Osteocyte (in vitro differentiated cells): Measurements from ENCODE around the gene FBXO47. TPM values are rescaled to one million over a fixed set of nuclear protein-coding genes. Genes with fewer than 3 reads are reported as not detected.

Source experiments
- DNase-seq: peaks from one replicate; pipeline ENCODE4 v3.0.0; 2021; ENCODE audit warnings: mixed read lengths; ENCODE audit not compliant: unreplicated experiment; ENCODE audit errors: extremely low spot score
- H3K27ac Mint-ChIP-seq: one replicate; pipeline ENCODE4 v1.8.0; 2021; ENCODE audit warnings: mild to moderate bottlenecking, mixed read lengths; ENCODE audit not compliant: unreplicated experiment
- H3K27me3 Mint-ChIP-seq: one replicate; pipeline ENCODE4 v1.8.0; 2021; ENCODE audit warnings: mixed read lengths; ENCODE audit not compliant: unreplicated experiment
- H3K36me3 Mint-ChIP-seq: one replicate; pipeline ENCODE4 v1.8.0; 2021; ENCODE audit warnings: mixed read lengths; ENCODE audit not compliant: unreplicated experiment
- H3K4me1 Mint-ChIP-seq: one replicate; pipeline ENCODE4 v1.8.0; 2021; ENCODE audit warnings: mixed read lengths; ENCODE audit not compliant: unreplicated experiment
- H3K4me3 Mint-ChIP-seq: one replicate; pipeline ENCODE4 v1.8.0; 2021; ENCODE audit warnings: mild to moderate bottlenecking, moderate library complexity, mixed read lengths; ENCODE audit not compliant: unreplicated experiment
- H3K9me3 Mint-ChIP-seq: one replicate; pipeline ENCODE4 v1.8.0; 2021; ENCODE audit warnings: mixed read lengths; ENCODE audit not compliant: unreplicated experiment
- total RNA-seq: library from RNA; stranded (reverse); gene quantifications from 2 replicates; pipeline ENCODE4 v1.2.1, GENCODE V29; 2021
- TF ChIP-seq, protein P1 (sequence below): fragments of 200-600 bp; sonication (generic); IDR thresholded peaks from 2 replicates; pipeline ENCODE4 v1.5.0; 2021; ENCODE audit warnings: antibody characterized with exemption, mild to moderate bottlenecking, moderate library complexity

FBXO47 gene
- total RNA-seq, 1 donor from 2014 or later = not detected

DNA sequence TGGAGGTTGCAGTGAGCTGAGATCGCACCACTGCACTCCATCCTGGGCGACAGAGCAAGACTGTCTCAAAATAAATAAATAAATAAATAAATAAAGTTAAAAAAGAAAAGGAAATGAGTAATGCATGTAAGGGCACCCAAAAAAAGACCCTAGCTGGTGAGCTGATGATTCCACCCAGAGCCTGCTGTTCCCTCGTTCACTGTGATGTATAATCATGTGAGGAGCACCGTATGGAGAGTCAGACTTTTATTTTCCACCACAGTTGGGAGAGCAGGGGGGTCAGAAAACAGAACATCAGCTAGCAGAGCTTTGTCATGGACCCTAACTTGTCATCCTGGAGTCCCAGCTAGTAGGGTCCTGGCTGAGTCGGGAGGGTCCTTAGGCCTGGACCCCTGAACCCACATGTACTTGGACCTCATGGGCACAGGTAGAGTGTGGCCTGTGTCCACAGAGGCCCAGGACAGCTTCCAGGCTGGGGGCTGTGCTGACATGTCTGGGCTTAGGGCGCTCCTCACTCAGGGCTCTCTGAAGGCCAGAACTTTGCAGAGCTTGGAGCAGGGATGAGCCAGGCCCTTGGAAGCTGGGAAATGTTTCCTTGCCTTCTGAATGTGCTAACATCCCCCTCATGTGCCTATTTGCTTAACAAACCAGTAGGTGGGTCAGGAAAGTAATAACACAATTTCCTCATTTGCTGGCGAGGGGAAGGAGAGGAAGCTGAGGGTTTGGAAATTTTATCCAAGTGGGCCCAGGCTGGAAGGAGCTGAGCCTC is 60.6 kb downstream of the FBXO47 start:
- no peaks in the 10 kb centered on the region for H3K27me3 Mint-ChIP-seq

DNA sequence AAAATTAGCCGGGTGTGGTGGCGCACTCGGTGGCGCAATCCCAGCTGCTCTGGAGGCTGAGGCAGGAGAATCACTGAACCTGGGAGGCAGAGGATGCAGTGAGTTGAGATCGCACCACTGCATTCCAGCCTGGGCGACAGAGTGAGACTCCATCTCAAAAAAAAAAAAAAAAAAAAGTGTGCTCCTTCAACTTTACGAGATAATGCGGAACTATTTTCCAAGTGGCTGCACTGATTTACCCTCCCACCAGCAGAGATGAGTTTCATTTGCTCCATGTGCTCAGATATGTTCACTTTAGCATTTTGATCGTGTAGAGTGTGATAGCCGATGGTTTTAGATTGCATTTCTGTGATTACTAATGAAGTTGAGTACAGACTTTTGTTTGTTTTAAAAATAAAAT is 61.8 kb downstream of the FBXO47 start:
- H3K9me3 Mint-ChIP-seq = no peaks in the 10 kb centered on the region
- no peak for DNase-seq
- peaks cover 20% of the 10 kb centered on the region for H3K4me1 Mint-ChIP-seq
- no peak overlapping the region for H3K27ac Mint-ChIP-seq
- no peak overlapping the region for H3K4me3 Mint-ChIP-seq
- peaks cover 29% of the 10 kb centered on the region for H3K36me3 Mint-ChIP-seq
- H3K27me3 Mint-ChIP-seq = no peaks in the 10 kb centered on the region
- TF ChIP-seq, protein P1, sequence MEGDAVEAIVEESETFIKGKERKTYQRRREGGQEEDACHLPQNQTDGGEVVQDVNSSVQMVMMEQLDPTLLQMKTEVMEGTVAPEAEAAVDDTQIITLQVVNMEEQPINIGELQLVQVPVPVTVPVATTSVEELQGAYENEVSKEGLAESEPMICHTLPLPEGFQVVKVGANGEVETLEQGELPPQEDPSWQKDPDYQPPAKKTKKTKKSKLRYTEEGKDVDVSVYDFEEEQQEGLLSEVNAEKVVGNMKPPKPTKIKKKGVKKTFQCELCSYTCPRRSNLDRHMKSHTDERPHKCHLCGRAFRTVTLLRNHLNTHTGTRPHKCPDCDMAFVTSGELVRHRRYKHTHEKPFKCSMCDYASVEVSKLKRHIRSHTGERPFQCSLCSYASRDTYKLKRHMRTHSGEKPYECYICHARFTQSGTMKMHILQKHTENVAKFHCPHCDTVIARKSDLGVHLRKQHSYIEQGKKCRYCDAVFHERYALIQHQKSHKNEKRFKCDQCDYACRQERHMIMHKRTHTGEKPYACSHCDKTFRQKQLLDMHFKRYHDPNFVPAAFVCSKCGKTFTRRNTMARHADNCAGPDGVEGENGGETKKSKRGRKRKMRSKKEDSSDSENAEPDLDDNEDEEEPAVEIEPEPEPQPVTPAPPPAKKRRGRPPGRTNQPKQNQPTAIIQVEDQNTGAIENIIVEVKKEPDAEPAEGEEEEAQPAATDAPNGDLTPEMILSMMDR = no peak

More for the DNA sequence above, 60.6 kb downstream of the FBXO47 start:
- Mint-ChIP-seq H3K4me1 (peaks cover 11% of the 10 kb centered on the region), H3K4me3 (no peak overlapping the region), H3K9me3 (no peaks in the 10 kb centered on the region), H3K36me3 (peaks cover 31% of the 10 kb centered on the region), H3K27ac (peak overlapping the region; percentile 12)
- DNase-seq = no peak
- TF ChIP-seq, protein P1 = no peak

DNA sequence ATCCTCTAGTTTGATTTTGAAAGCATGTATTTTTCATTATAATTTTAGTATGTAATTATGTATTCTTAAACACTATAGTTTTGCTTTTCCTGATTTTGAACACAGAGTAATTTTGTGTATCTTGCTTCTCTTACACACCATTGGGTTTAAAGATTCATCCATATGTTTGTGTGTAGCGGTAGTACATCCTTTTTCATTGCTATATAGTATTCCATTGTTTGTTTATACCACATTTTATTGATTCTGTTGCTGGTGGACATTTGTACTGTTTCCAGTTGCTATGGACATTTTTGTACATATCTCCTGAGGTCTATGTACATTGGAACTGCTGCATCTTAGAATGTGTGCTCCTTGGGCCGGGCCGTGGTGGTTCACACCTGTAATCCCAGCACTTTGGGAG is 62.3 kb downstream of the FBXO47 start:
- Mint-ChIP-seq H3K4me3 (no peak overlapping the region), H3K27ac (no peak overlapping the region), H3K27me3 (no peaks in the 10 kb centered on the region), H3K9me3 (no peaks in the 10 kb centered on the region), H3K4me1 (peaks cover 21% of the 10 kb centered on the region), H3K36me3 (peaks cover 26% of the 10 kb centered on the region)
- TF ChIP-seq, protein P1 = no peak
- no peak for DNase-seq

DNA sequence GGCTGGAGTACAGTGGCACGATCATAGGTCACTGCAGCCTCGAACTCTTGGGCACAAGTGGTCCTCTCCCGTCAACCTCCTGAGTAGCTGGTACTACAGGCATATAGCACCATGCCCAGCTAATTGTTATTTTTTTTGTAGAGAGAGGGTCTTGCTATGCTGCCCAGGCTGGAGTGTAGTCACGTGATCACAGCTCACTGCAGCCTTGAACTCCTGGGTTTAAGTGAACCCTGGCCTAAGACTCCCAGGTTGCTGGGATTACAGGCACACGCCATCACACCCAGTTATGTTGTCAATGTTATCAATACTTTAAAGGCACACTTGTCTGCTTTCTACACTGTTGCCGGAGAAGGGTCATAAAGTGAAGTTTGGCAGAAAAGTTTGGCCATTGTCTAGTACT is 63.8 kb downstream of the FBXO47 start:
- Mint-ChIP-seq H3K27me3 (no peaks in the 10 kb centered on the region), H3K27ac (no peak overlapping the region), H3K36me3 (peaks cover 35% of the 10 kb centered on the region), H3K9me3 (no peaks in the 10 kb centered on the region), H3K4me1 (peaks cover 32% of the 10 kb centered on the region), H3K4me3 (no peak overlapping the region)
- TF ChIP-seq, protein P1 = no peak
- no peak for DNase-seq

DNA sequence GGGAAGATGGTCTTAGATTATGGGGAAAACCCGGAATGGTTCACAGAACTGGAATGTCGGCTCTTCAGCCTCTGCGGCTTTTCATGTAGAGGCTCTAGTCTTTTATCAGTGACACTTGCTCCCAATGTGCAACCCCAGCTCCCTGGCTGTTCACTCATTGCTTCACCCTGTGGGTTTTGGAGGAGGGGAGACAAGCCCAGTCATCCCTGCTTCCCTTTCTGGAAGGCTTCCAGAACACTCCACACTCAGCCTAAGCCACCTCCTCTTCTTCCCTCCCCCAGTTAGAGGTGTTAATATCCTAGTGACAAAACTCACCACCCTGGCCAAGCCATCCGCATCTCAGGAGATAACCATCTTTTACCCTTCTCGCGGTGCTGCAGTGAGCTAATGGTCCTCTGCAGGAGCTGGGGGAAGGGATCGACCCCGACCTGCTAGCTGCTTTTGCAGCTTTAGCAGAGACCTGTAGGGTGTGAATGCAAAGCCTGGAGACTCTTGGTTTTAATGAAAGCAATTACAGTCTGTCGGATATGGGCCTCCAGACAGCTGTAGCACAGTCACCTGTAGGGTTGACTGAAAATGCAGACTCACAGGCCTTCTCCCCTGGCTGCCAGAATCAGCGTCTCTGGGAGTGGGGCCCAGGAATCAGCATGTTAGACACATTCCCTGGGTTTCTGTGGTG is 66.1 kb downstream of the FBXO47 start:
- TF ChIP-seq, protein P1 = no peak
- peaks cover 37% of the 10 kb centered on the region for H3K36me3 Mint-ChIP-seq
- H3K4me1 Mint-ChIP-seq = peaks cover 49% of the 10 kb centered on the region
- H3K4me3 Mint-ChIP-seq = no peak overlapping the region
- no peaks in the 10 kb centered on the region for H3K27me3 Mint-ChIP-seq
- peak overlapping the region; percentile 73 for H3K27ac Mint-ChIP-seq
- H3K9me3 Mint-ChIP-seq = no peaks in the 10 kb centered on the region
- DNase-seq = no peak
